Measurements from ENCODE around the gene KISS1.

DNA sequence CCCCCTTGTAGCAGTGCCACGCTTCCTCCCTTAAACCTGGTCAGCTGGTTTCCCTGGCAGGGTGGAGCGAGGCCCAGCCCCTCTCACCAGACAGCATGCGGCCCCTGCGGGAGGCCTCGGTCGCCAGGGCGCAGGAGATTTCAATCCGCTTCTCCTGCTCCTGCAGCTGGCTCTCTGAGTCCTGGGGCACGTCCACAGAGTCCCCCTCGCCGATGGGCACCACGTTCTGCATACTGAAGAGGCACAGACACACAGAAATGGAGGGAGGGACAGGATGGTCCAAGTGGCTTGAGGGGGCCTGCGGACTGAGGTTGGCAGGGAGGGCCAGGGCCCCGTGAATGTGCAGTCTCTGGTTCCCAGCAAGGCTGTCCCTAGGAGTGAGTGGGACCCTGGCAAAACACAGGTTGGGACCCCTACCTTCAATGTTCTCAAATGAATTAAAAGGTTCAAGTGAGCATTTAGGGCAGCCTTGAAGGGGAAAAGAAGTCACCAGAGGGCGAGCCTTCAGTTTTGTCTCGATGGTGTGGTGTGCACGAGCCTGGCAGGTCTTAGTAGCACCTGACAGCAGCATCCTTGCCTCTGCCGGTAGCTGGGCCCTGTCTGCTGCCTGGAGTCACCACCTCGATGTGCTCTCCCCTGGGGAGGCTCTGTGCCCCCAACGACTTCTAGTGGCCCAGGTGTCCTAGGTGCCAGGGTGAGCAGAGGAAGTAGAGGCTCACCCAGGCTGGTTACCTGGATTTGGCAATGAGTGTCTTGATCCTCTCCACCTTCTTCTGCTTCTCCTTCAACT is 31.9 kb upstream of the KISS1 start:
- TF ChIP-seq, protein P1, sequence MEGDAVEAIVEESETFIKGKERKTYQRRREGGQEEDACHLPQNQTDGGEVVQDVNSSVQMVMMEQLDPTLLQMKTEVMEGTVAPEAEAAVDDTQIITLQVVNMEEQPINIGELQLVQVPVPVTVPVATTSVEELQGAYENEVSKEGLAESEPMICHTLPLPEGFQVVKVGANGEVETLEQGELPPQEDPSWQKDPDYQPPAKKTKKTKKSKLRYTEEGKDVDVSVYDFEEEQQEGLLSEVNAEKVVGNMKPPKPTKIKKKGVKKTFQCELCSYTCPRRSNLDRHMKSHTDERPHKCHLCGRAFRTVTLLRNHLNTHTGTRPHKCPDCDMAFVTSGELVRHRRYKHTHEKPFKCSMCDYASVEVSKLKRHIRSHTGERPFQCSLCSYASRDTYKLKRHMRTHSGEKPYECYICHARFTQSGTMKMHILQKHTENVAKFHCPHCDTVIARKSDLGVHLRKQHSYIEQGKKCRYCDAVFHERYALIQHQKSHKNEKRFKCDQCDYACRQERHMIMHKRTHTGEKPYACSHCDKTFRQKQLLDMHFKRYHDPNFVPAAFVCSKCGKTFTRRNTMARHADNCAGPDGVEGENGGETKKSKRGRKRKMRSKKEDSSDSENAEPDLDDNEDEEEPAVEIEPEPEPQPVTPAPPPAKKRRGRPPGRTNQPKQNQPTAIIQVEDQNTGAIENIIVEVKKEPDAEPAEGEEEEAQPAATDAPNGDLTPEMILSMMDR (IDR thresholded peaks at IDR 0.05): no peak
- TF ChIP-seq POLR2A (IDR thresholded peaks at IDR 0.05): no peak
